ENCODE results near the gene ZBTB16. TPM values are rescaled to one million over a fixed set of nuclear protein-coding genes. Genes with fewer than 3 reads are reported as not detected.

ZBTB16 gene
- polyA plus RNA-seq, 1 experiment: not detected

- CTCF ChIA-PET: interaction anchor here (1.8 kb wide), 1 partner anchor 13 kb away, joined by 4 read pairs; no protein-coding TSS in a partner anchor
These were observed 82.5 kb downstream of the ZBTB16 start for GRCh38 chr11:114141863-114142580.

DNA sequence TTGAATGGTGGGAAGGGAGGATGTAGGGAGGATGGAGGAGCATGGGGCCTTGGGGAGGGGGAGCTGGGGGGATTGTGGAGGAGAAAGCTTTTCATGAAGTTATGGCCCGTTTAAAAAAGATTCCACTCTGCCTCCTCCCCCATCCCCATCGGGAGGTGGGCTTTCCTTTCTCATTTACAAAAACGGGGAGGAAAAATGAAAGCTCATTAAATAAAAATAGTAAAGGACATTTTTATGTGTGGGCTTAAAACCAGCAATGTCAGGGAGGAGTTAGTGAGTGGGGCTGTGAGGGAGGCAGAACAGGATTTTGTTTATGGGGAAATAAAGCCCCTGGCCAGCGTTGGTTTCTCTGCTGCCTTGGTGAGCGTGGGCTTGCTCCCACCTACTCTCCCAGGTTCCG is 83.2 kb downstream of the ZBTB16 start:
- ChIA-PET CTCF (no interaction called here), POLR2A (no interaction called here)
- peaks cover 12% of the 10 kb centered on the region for H3K27me3 ChIP-seq (ENCODE audit: control insufficient read depth, insufficient read depth, low read length)
- no peaks in the 10 kb centered on the region for H3K36me3 ChIP-seq (ENCODE audit: control insufficient read depth, insufficient read depth, low read length)
- no peak overlapping the region for H3K4me3 ChIP-seq (ENCODE audit: low read depth, low read length)
- no peak for DNase-seq (ENCODE audit: low read depth)
- TF ChIP-seq, protein P1, sequence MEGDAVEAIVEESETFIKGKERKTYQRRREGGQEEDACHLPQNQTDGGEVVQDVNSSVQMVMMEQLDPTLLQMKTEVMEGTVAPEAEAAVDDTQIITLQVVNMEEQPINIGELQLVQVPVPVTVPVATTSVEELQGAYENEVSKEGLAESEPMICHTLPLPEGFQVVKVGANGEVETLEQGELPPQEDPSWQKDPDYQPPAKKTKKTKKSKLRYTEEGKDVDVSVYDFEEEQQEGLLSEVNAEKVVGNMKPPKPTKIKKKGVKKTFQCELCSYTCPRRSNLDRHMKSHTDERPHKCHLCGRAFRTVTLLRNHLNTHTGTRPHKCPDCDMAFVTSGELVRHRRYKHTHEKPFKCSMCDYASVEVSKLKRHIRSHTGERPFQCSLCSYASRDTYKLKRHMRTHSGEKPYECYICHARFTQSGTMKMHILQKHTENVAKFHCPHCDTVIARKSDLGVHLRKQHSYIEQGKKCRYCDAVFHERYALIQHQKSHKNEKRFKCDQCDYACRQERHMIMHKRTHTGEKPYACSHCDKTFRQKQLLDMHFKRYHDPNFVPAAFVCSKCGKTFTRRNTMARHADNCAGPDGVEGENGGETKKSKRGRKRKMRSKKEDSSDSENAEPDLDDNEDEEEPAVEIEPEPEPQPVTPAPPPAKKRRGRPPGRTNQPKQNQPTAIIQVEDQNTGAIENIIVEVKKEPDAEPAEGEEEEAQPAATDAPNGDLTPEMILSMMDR (IDR thresholded peaks at IDR 0.05; ENCODE audit: insufficient read depth, low read depth, low read length): no peak

More at GRCh38 chr11:114141863-114142580, 82.5 kb downstream of the ZBTB16 start:
- H3K27me3 ChIP-seq (ENCODE audit: control insufficient read depth, insufficient read depth, low read length): peaks cover 12% of the 10 kb centered on the region
- H3K4me3 ChIP-seq (ENCODE audit: low read depth, low read length): no peak overlapping the region
- no peak for DNase-seq (ENCODE audit: low read depth)
- POLR2A ChIA-PET: no interaction called here
- no peaks in the 10 kb centered on the region for H3K36me3 ChIP-seq (ENCODE audit: control insufficient read depth, insufficient read depth, low read length)
- TF ChIP-seq, protein P1 (IDR thresholded peaks at IDR 0.05; ENCODE audit: insufficient read depth, low read depth, low read length): no peak

- no peak overlapping the region for H3K4me3 ChIP-seq (ENCODE audit: low read depth, low read length)
- POLR2A ChIA-PET: no interaction called here
- CTCF ChIA-PET: interaction anchor here (1.3 kb wide), 1 partner anchor 10 kb away, joined by 3 read pairs; no protein-coding TSS in a partner anchor
- H3K27me3 ChIP-seq (ENCODE audit: control insufficient read depth, insufficient read depth, low read length): peaks cover 8% of the 10 kb centered on the region
- no peaks in the 10 kb centered on the region for H3K36me3 ChIP-seq (ENCODE audit: control insufficient read depth, insufficient read depth, low read length)
- no peak for DNase-seq (ENCODE audit: low read depth)
- TF ChIP-seq, protein P1 (IDR thresholded peaks at IDR 0.05; ENCODE audit: insufficient read depth, low read depth, low read length): no peak
These were observed 85.8 kb downstream of the ZBTB16 start for GRCh38 chr11:114145166-114145775.

DNA sequence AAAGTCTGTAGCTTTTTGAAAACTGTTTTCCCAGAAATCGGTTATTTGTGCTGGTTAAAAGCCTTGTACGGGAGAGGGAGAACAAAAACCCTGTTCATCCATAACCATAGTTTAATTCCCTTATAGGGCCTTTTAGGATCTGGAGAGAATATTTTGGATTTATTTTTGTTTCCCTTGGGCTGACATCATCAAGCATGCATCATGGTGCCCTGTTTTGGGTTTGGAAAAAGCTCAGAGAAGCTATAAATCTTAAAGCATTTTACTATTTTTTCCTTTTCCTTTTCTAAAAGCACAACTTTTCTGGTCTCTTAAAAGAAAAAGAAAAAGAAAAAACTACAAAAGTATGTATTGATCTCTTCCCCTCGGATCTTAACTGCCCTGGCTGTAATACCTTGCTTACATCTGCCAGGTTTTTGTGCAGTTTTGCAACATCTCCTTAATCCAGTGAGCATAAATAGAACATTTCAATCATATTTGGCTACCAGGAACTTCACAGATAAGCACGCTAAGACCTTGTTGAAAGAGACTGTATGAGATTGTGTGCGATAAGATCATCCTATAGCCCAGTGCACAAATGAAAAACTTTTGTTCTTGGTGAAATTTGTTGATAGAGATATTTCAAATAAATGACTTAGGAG is 88.0 kb downstream of the ZBTB16 start:
- TF ChIP-seq, protein P1 (IDR thresholded peaks at IDR 0.05; ENCODE audit: insufficient read depth, low read depth, low read length): no peak

GRCh38 chr11:114148013-114148382 is 88.5 kb downstream of the ZBTB16 start:
- H3K4me3 ChIP-seq (ENCODE audit: low read depth, low read length): no peak overlapping the region
- TF ChIP-seq, protein P1 (IDR thresholded peaks at IDR 0.05; ENCODE audit: insufficient read depth, low read depth, low read length): no peak
- POLR2A ChIA-PET: no interaction called here
- peaks cover 13% of the 10 kb centered on the region for H3K27me3 ChIP-seq (ENCODE audit: control insufficient read depth, insufficient read depth, low read length)
- no peak for DNase-seq (ENCODE audit: low read depth)
- no peaks in the 10 kb centered on the region for H3K36me3 ChIP-seq (ENCODE audit: control insufficient read depth, insufficient read depth, low read length)
- CTCF ChIA-PET: no interaction called here

More for the DNA sequence above, 88.0 kb downstream of the ZBTB16 start:
- Histone ChIP-seq H3K36me3 (ENCODE audit: control insufficient read depth, insufficient read depth, low read length) (no peaks in the 10 kb centered on the region), H3K4me3 (ENCODE audit: low read depth, low read length) (no peak overlapping the region), H3K27me3 (ENCODE audit: control insufficient read depth, insufficient read depth, low read length) (peaks cover 14% of the 10 kb centered on the region)
- CTCF ChIA-PET: interaction anchor here (1.0 kb wide), 1 partner anchor 12 kb away, joined by 4 read pairs; no protein-coding TSS in a partner anchor
- POLR2A ChIA-PET: no interaction called here
- no peak for DNase-seq (ENCODE audit: low read depth)
